Endodermal cell (in vitro differentiated cells): Measurements from ENCODE around the gene CPEB1. TPM values are rescaled to one million over a fixed set of nuclear protein-coding genes. Genes with fewer than 3 reads are reported as not detected.
"Not testable (repeated sequence)": the region's sequence is repeated elsewhere in the genome, so short reads cannot be mapped to it uniquely, and the experiment has no call there.

Experiments
- DNase-seq: peaks from one replicate; pipeline ENCODE4 v3.0.0-alpha.2; 2017
- H3K27ac ChIP-seq: 2 replicates; pipeline ENCODE4 v1.5.1; 2013; ENCODE audit warnings: mild to moderate bottlenecking, low read depth, low read length, moderate library complexity
- H3K27me3 ChIP-seq: 2 replicates; pipeline ENCODE4 v1.6.1; 2013; ENCODE audit warnings: mild to moderate bottlenecking, low read length, moderate library complexity; ENCODE audit not compliant: insufficient read depth, control insufficient read depth, poor library complexity, severe bottlenecking
- H3K36me3 ChIP-seq: 2 replicates; pipeline ENCODE4 v1.7.0; 2013; ENCODE audit warnings: mild to moderate bottlenecking, low read length, moderate library complexity; ENCODE audit not compliant: control insufficient read depth, insufficient read depth
- H3K4me1 ChIP-seq: one replicate; pipeline ENCODE4 v1.7.0; 2013; ENCODE audit warnings: low read length; ENCODE audit not compliant: control insufficient read depth, insufficient read depth
- H3K4me3 ChIP-seq: 2 replicates; pipeline ENCODE4 v1.5.1; 2013; ENCODE audit warnings: mild to moderate bottlenecking, low read length, moderate library complexity
- H3K9ac ChIP-seq: 2 replicates; pipeline ENCODE4 v1.6.1; 2013; ENCODE audit warnings: mild to moderate bottlenecking, low read length, moderate library complexity; ENCODE audit not compliant: poor library complexity, severe bottlenecking; ENCODE audit errors: extremely low read depth
- H3K9me3 ChIP-seq: 2 replicates; pipeline ENCODE4 v1.6.1; 2013; ENCODE audit warnings: mild to moderate bottlenecking, low read length, moderate library complexity; ENCODE audit not compliant: control insufficient read depth
- H3K27ac Mint-ChIP-seq: 2 replicates; pipeline ENCODE4 v1.8.0; 2020; ENCODE audit warnings: mixed read lengths
- H3K27me3 Mint-ChIP-seq: 2 replicates; pipeline ENCODE4 v1.8.0; 2021; ENCODE audit warnings: mild to moderate bottlenecking, mixed read lengths; ENCODE audit not compliant: insufficient read depth
- H3K36me3 Mint-ChIP-seq: 2 replicates; pipeline ENCODE4 v1.8.0; 2020; ENCODE audit warnings: low read depth, mixed read lengths
- H3K4me1 Mint-ChIP-seq: 2 replicates; pipeline ENCODE4 v1.8.0; 2020; ENCODE audit warnings: mixed read lengths
- H3K4me3 Mint-ChIP-seq: 2 replicates; pipeline ENCODE4 v1.8.0; 2020; ENCODE audit warnings: mild to moderate bottlenecking, moderate library complexity, mixed read lengths
- H3K9me3 Mint-ChIP-seq: 2 replicates; pipeline ENCODE4 v1.8.0; 2020; ENCODE audit warnings: mild to moderate bottlenecking, mixed read lengths
- whole genome bisulfite sequencing, 2 experiments: methylation state at CpG; one replicate each; pipeline versions ENCODE4 v1.1.5 to v1.1.7; 2013; ENCODE audit warnings: missing lambda C conversion rate in 2 of 2, mixed read lengths in 1 of 2; ENCODE audit not compliant: insufficient coverage in 1 of 2, insufficient read length in 1 of 2; 5-methylcytosine and 5-hydroxymethylcytosine counted together
- total RNA-seq, 2 donors: library from RNA; stranded (reverse); fragmentation: NEBNext Ultra II Directional in 1 of 2; extraction: Animal tissue kit (Norgen Biotek cat#: 25700) in 1 of 2; gene quantifications; 2 replicates in 1 of 2; 3 replicates in 1 of 2; pipeline ENCODE4 v1.2.1, GENCODE V29; 2021
- TF ChIP-seq, protein P1 (sequence below): fragments of 200-600 bp; sonication (generic); conservative IDR thresholded peaks from 2 replicates; pipeline ENCODE4 v1.5.0; 2021; ENCODE audit warnings: antibody characterized with exemption, mild to moderate bottlenecking

CPEB1 gene
- total RNA-seq, 2 donors from 2014 or later: 1.0 to 1.4 TPM

DNA sequence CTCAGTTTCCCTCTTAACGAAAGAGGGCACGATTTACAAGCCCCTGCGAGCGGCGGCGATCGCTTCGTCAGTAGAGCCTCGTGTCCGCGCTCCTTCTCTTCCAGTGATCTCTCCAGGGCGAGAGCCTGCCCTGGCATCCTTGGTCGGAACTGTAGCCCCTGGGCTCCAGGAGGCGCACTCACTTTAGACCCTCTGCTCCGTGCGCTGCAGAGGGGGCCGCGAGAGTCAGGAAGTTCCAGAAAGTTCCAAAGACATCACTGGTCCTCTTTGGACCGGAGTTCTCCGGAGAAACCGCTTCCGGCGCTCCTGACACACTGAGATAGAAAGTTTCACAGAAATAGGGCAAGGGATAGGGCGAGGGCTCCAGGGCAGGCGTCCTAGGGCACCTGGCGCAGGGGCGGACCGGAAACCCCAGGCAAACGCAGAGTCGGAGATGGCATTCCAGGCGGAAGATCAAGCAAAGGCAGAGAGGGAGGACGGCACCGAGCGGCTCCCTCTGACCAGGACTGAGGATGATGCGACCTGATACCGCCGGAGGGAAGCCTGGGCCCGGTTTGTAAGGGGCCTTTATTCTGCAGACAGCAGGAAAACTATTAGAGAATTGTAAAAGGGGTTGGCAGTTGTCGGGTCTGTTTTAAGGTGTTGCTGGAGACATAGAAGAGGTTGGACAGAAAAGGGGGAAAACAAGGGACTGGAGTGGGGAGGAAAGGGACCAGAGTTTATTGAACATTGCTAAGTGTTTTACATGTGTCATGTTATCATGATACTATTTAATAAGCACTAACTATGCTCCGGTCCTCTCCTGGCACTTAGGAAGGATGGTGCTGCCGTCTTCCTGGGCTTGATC, 1.3 kb upstream of the CPEB1 start:
- H3K4me3 ChIP-seq: peak overlapping the region; percentile 67
- no peaks in the 10 kb centered on the region for H3K9me3 ChIP-seq
- no peak overlapping the region for H3K27ac Mint-ChIP-seq
- no peak overlapping the region for H3K9ac ChIP-seq
- no peaks in the 10 kb centered on the region for H3K4me1 ChIP-seq
- H3K36me3 Mint-ChIP-seq: peaks cover 2% of the 10 kb centered on the region
- no peaks in the 10 kb centered on the region for H3K36me3 ChIP-seq
- H3K27ac ChIP-seq: no peak overlapping the region
- peaks cover 76% of the 10 kb centered on the region for H3K27me3 Mint-ChIP-seq
- peaks cover 8% of the 10 kb centered on the region for H3K9me3 Mint-ChIP-seq
- H3K4me3 Mint-ChIP-seq: peak overlapping the region; percentile 44
- 19 to 25% methylated on average over 32 to 41 of the region's 41 CpGs for WGBS, 2 experiments
- TF ChIP-seq, protein P1, sequence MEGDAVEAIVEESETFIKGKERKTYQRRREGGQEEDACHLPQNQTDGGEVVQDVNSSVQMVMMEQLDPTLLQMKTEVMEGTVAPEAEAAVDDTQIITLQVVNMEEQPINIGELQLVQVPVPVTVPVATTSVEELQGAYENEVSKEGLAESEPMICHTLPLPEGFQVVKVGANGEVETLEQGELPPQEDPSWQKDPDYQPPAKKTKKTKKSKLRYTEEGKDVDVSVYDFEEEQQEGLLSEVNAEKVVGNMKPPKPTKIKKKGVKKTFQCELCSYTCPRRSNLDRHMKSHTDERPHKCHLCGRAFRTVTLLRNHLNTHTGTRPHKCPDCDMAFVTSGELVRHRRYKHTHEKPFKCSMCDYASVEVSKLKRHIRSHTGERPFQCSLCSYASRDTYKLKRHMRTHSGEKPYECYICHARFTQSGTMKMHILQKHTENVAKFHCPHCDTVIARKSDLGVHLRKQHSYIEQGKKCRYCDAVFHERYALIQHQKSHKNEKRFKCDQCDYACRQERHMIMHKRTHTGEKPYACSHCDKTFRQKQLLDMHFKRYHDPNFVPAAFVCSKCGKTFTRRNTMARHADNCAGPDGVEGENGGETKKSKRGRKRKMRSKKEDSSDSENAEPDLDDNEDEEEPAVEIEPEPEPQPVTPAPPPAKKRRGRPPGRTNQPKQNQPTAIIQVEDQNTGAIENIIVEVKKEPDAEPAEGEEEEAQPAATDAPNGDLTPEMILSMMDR: peak; percentile 59
- H3K4me1 Mint-ChIP-seq: peaks cover 3% of the 10 kb centered on the region
- peaks cover 80% of the 10 kb centered on the region for H3K27me3 ChIP-seq
- peak; percentile 79 for DNase-seq

DNA sequence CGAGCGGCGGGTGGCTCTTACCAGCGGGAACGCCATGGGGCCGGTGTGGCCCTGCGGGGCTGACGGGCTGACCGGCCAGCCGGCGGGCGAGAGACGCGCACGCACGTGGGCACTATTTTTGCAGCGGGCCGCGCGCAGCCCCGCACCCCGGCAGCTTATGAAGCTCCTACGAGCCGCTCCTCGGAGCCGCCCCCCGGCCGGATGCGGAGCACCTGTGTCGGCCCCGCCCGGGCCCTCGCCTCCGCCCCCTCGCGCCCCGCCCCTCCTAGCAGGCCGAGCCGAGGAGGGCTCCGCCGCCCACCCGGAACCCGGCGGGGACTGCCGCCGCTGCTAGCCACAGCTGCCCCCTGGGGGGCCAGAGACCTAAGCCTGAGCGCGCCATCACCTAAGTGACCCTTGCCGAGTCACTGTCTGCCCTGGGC, 683 bp upstream of the CPEB1 start:
- Histone ChIP-seq H3K9me3 (no peaks in the 10 kb centered on the region), H3K9ac (no peak overlapping the region), H3K4me1 (no peaks in the 10 kb centered on the region), H3K27me3 (peaks cover 74% of the 10 kb centered on the region), H3K27ac (no peak overlapping the region), H3K36me3 (no peaks in the 10 kb centered on the region), H3K4me3 (peak overlapping the region; percentile 67)
- H3K4me3 Mint-ChIP-seq: peak overlapping the region; percentile 44
- H3K27me3 Mint-ChIP-seq: peaks cover 77% of the 10 kb centered on the region
- H3K36me3 Mint-ChIP-seq: peaks cover 2% of the 10 kb centered on the region
- H3K9me3 Mint-ChIP-seq: peaks cover 8% of the 10 kb centered on the region
- 1 to 3% methylated on average over 17 to 49 of the region's 49 CpGs for WGBS, 2 experiments
- H3K4me1 Mint-ChIP-seq: peaks cover 3% of the 10 kb centered on the region
- TF ChIP-seq, protein P1: no peak
- H3K27ac Mint-ChIP-seq: no peak overlapping the region
- peak; percentile 83 for DNase-seq

DNA sequence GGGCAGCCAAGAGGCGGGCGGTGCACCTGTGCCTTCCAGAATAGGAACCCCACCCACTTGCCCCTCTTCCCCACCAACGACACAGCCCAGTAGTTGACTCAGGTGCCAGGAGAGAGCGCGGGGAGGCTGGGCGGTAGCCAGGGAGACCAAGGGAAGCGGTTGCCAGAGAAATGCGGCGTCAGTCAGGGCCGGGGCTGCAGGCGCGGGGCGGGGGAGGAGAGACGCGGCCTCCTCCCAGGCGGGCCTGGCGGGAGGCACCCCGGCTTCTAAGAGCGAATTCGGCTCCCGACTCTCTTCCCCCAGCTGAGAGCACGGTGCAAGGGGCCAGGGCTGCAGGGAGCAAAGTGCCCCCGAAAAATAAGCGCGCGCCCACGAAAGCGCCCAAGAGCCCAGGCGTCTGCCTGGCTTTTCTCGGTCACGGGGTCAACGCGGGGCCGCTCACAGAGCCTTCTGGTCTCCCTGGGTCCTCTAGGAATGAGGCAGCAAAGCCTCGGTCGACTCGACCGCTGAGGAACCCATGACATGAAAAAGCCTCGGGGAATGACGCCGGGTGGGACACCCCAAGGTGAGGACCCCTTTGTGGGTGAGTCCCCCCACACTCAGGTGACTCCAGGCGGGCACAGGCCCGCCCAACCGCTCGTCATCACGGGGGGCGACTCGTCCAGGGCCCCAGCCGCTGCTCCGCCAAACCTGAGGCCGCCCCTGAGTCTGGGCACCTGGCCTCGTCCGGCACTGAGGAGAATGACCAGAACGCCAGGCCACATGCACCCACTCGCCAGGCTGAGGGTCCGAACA, 716 bp downstream of the CPEB1 start:
- H3K36me3 ChIP-seq: no peaks in the 10 kb centered on the region
- H3K9me3 Mint-ChIP-seq: peaks cover 8% of the 10 kb centered on the region
- no peak overlapping the region for H3K27ac Mint-ChIP-seq
- peaks cover 67% of the 10 kb centered on the region for H3K27me3 ChIP-seq
- TF ChIP-seq, protein P1: no peak
- H3K9ac ChIP-seq: no peak overlapping the region
- peak overlapping the region; percentile 51 for H3K4me3 Mint-ChIP-seq
- H3K27ac ChIP-seq: no peak overlapping the region
- H3K4me1 Mint-ChIP-seq: peaks cover 5% of the 10 kb centered on the region
- no peaks in the 10 kb centered on the region for H3K4me1 ChIP-seq
- DNase-seq: peak; percentile 84
- 35 to 40% methylated on average over 26 to 56 of the region's 56 CpGs for WGBS, 2 experiments
- peaks cover 2% of the 10 kb centered on the region for H3K36me3 Mint-ChIP-seq
- H3K27me3 Mint-ChIP-seq: peaks cover 66% of the 10 kb centered on the region
- H3K4me3 ChIP-seq: no peak overlapping the region
- H3K9me3 ChIP-seq: no peaks in the 10 kb centered on the region

DNA sequence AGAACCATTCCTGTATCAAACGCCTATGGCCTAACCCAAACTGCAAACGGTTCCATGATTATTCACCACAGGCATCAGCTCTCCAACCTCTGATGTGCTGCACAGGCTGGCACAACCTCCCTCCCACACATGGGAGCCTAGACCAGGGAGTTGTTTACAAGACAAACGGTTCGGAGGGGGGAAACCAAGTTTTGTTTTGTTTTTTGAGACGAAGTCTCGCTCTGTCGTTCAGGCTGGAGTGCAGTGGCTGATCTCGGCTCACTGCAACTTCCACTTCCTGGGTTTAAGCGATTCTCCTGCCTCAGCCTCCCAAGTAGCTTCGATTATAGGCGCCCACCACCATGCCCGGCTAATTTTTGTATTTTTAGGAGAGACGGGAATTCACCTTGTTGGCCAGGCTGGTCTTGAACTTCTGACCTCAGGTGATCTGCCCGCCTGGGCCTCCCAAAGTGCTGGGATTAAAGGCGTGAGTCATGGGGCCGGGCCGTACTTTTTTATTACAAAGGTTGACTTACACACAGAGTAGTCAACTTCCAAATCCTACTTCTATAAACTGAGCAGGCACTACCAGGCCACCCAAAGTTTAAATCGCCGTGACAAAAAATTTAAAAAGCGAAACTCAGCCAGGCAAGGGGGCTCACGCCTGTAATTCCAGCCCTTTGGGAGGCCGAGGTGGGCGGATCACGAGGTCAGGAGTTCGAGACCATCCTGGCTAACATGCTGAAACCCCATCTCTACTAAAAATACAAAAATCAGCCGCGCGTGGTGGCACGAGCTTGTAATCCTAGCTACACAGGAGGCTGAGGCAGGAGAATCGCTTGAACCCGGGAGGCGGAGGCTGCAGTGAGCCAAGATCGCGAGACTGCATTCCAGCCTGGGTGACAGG, 2.0 kb downstream of the CPEB1 start:
- not testable (repeated sequence) for H3K4me3 ChIP-seq, H3K9me3 ChIP-seq, H3K9me3 Mint-ChIP-seq, H3K36me3 ChIP-seq, DNase-seq, H3K27ac Mint-ChIP-seq, H3K9ac ChIP-seq, H3K27ac ChIP-seq, H3K4me3 Mint-ChIP-seq, H3K36me3 Mint-ChIP-seq, H3K4me1 ChIP-seq
- WGBS, 2 experiments: 91 to 94% methylated on average over 25 to 34 of the region's 34 CpGs
- Mint-ChIP-seq H3K4me1 (peaks cover 17% of the 10 kb centered on the region), H3K27me3 (peaks cover 59% of the 10 kb centered on the region)
- H3K27me3 ChIP-seq: peaks cover 63% of the 10 kb centered on the region
